Renal cortex interstitium (tissue), 15 donors: ENCODE data around the gene HOXD9. TPM values are rescaled to one million over a fixed set of nuclear protein-coding genes. Genes with fewer than 3 reads are reported as not detected.
A peak's percentile ranks its signal among the peaks of the same experiment; 100 is the strongest.

Experiments used
- DNase-seq, 11 donors: peaks; one replicate each; pipeline ENCODE4 v3.0.0-alpha.2; 2013; ENCODE audit warnings: low read depth in 9 of 11, low spot score in 4 of 11; ENCODE audit errors: extremely low read depth in 1 of 11
- long read RNA-seq, 16 experiments: transcript quantifications; one replicate each; lab custom pipeline, GENCODE V29; 2026
- polyA plus RNA-seq, 3 donors: library from polyadenylated mRNA; unstranded; fragments of 120-200 nt; gene quantifications; one replicate each; pipeline ENCODE4 v1.2.1, GENCODE V29; 2013; ENCODE audit not compliant: insufficient read length in 3 of 3

HOXD9 gene
- 10 to 100 TPM; 74.3 to 99.6 (median 80.9) TPM for polyA plus RNA-seq
- long read RNA-seq, donor 1, transcript HOXD9-201 (2 exons, 1,870 nt): major isoform, 28 of 28 reads
- long read RNA-seq, donor 1, partial matches to known transcripts: 0 of 28 reads
- long read RNA-seq, donor 1, other reads (novel, unspliced or antisense): 0 of 28 reads
- long read RNA-seq, donor 2, transcript HOXD9-201 (2 exons, 1,870 nt): major isoform, 28 of 28 reads
- long read RNA-seq, donor 2, partial matches to known transcripts: 0 of 28 reads
- long read RNA-seq, donor 2, other reads (novel, unspliced or antisense): 0 of 28 reads
- long read RNA-seq, donor 3, transcript HOXD9-201 (2 exons, 1,870 nt): major isoform, 36 of 36 reads
- long read RNA-seq, donor 3, partial matches to known transcripts: 0 of 36 reads
- long read RNA-seq, donor 3, other reads (novel, unspliced or antisense): 0 of 36 reads
- long read RNA-seq, donor 4, transcript HOXD9-201 (2 exons, 1,870 nt): major isoform, 34 of 34 reads
- long read RNA-seq, donor 4, partial matches to known transcripts: 0 of 34 reads
- long read RNA-seq, donor 4, other reads (novel, unspliced or antisense): 0 of 34 reads
- long read RNA-seq, donor 5: 0 reads
- long read RNA-seq, donor 6, transcript HOXD9-201 (2 exons, 1,870 nt): major isoform, 50 of 50 reads
- long read RNA-seq, donor 6, partial matches to known transcripts: 0 of 50 reads
- long read RNA-seq, donor 6, other reads (novel, unspliced or antisense): 0 of 50 reads
- long read RNA-seq, donor 7, transcript HOXD9-201 (2 exons, 1,870 nt): major isoform, 20 of 20 reads
- long read RNA-seq, donor 7, partial matches to known transcripts: 0 of 20 reads
- long read RNA-seq, donor 7, other reads (novel, unspliced or antisense): 0 of 20 reads
- long read RNA-seq, donor 8, transcript HOXD9-201 (2 exons, 1,870 nt): major isoform, 71 of 71 reads
- long read RNA-seq, donor 8, partial matches to known transcripts: 0 of 71 reads
- long read RNA-seq, donor 8, other reads (novel, unspliced or antisense): 0 of 71 reads
- long read RNA-seq, donor 9, transcript HOXD9-201 (2 exons, 1,870 nt): major isoform, 17 of 17 reads
- long read RNA-seq, donor 9, partial matches to known transcripts: 0 of 17 reads
- long read RNA-seq, donor 9, other reads (novel, unspliced or antisense): 0 of 17 reads
- long read RNA-seq, donor 10, transcript HOXD9-201 (2 exons, 1,870 nt): major isoform, 18 of 86 reads
- long read RNA-seq, donor 10, partial matches to known transcripts: 68 of 86 reads
- long read RNA-seq, donor 10, other reads (novel, unspliced or antisense): 0 of 86 reads
- long read RNA-seq, donor 11, transcript HOXD9-201 (2 exons, 1,870 nt): major isoform, 35 of 35 reads
- long read RNA-seq, donor 11, partial matches to known transcripts: 0 of 35 reads
- long read RNA-seq, donor 11, other reads (novel, unspliced or antisense): 0 of 35 reads
- long read RNA-seq, donor 12, transcript HOXD9-201 (2 exons, 1,870 nt): major isoform, 21 of 21 reads
- long read RNA-seq, donor 12, partial matches to known transcripts: 0 of 21 reads
- long read RNA-seq, donor 12, other reads (novel, unspliced or antisense): 0 of 21 reads
- long read RNA-seq, donor 13, transcript HOXD9-201 (2 exons, 1,870 nt): major isoform, 70 of 132 reads
- long read RNA-seq, donor 13, partial matches to known transcripts: 12 of 132 reads
- long read RNA-seq, donor 13, other reads (novel, unspliced or antisense): 50 of 132 reads
- long read RNA-seq, donor 14, transcript HOXD9-201 (2 exons, 1,870 nt): major isoform, 14 of 14 reads
- long read RNA-seq, donor 14, partial matches to known transcripts: 0 of 14 reads
- long read RNA-seq, donor 14, other reads (novel, unspliced or antisense): 0 of 14 reads
- long read RNA-seq, donor 15, transcript HOXD9-201 (2 exons, 1,870 nt): major isoform, 12 of 12 reads
- long read RNA-seq, donor 15, partial matches to known transcripts: 0 of 12 reads
- long read RNA-seq, donor 15, other reads (novel, unspliced or antisense): 0 of 12 reads
- long read RNA-seq, donor 16, transcript HOXD9-201 (2 exons, 1,870 nt): major isoform, 65 of 65 reads
- long read RNA-seq, donor 16, partial matches to known transcripts: 0 of 65 reads
- long read RNA-seq, donor 16, other reads (novel, unspliced or antisense): 0 of 65 reads

DNA sequence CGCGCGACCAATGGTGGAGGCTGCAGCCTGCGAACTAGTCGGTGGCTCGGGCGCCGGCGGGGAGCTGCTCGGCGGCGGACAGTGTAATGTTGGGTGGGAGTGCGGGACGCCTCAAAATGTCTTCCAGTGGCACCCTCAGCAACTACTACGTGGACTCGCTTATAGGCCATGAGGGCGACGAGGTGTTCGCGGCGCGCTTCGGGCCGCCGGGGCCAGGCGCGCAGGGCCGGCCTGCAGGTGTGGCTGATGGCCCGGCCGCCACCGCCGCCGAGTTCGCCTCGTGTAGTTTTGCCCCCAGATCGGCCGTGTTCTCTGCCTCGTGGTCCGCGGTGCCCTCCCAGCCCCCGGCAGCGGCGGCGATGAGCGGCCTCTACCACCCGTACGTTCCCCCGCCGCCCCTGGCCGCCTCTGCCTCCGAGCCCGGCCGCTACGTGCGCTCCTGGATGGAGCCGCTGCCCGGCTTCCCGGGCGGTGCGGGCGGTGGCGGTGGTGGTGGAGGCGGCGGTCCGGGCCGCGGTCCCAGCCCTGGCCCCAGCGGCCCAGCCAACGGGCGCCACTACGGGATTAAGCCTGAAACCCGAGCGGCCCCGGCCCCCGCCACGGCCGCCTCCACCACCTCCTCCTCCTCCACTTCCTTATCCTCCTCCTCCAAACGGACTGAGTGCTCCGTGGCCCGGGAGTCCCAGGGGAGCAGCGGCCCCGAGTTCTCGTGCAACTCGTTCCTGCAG, at the start of gene HOXD9:
Gene HOXD9 (plus strand): TSS at position 37 of the 728 bp plus-strand sequence. CDS start 50 bp downstream, at position 87.
- DNase-seq: no peak

- DNase-seq: no peak
These were observed 49.3 kb upstream of the HOXD9 start for GRCh38 chr2:176072951-176073904.

- no peak for DNase-seq
These were observed 47.5 kb upstream of the HOXD9 start for GRCh38 chr2:176074919-176075425.

DNA sequence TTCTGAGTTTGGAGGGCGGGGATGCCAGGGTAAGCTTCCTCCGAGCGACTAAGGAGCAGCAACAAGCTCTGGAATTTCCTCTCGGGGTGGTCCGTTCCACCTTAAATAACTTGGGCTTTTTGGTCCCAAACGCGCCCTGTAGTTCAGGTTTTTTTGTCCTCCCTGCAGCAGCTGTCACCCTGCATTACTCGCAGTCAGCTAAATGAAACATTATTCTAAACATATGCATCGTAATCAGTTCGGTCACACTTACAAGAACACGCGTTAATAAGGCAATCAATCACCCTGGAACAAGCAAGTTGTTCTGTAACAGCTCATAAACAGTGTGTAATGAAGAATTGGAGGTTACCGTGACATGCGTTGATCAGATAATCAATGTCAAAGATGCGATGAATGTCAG, 47.0 kb upstream of the HOXD9 start:
- peak in 1 of 11 donors; percentile 38 for DNase-seq

DNA sequence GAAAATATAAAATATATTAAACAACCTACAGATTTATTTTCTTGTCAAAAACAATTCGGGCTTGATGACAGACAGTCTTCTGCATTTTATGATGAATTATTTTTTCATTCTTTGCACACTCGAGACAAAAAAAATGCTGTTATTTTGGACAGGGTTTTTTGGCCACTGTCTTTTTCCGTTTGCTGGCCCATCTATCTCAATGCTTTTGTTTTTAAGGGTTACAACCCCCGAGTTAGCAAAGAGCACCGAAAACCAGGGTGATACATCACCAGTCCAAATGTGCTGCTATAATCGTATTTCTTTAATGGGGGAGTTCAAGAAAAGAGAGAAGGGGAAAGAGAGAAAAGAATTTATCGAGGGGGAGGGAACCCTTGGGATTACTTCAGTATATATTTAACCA, 46.5 kb upstream of the HOXD9 start:
- no peak for DNase-seq

- DNase-seq: no peak
These were observed 45.7 kb upstream of the HOXD9 start for GRCh38 chr2:176076796-176077195.

GRCh38 chr2:176078541-176079284, 43.8 kb upstream of the HOXD9 start:
- DNase-seq: no peak

DNA sequence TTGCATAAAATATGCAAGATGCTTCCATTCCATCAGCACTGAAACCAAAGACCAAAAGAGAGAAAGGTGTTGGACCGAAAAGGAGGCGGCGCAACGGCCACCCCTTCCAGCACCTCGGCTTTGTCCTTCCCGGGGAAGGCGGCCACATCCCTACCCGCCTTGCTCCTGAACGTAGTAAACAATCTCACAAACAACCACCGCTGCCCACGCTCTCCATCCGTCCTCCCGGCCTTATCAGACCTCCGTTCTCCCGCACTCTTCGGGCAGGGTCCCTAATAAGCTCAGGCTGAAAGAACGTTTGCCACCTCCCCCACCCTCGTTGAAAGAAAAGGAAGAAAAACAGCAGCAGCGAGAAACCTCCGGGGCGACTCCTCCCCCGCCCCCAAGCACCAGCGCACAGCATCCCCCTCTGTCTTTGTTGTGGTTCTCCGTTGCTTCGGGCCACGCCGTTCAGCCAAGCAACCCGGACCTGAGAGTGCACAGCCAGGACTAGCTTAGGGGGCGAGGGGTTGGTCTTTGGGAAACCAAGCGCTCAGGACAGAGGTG, 43.2 kb upstream of the HOXD9 start:
- no peak for DNase-seq

GRCh38 chr2:176079831-176080539, 42.5 kb upstream of the HOXD9 start:
- DNase-seq: no peak

DNA sequence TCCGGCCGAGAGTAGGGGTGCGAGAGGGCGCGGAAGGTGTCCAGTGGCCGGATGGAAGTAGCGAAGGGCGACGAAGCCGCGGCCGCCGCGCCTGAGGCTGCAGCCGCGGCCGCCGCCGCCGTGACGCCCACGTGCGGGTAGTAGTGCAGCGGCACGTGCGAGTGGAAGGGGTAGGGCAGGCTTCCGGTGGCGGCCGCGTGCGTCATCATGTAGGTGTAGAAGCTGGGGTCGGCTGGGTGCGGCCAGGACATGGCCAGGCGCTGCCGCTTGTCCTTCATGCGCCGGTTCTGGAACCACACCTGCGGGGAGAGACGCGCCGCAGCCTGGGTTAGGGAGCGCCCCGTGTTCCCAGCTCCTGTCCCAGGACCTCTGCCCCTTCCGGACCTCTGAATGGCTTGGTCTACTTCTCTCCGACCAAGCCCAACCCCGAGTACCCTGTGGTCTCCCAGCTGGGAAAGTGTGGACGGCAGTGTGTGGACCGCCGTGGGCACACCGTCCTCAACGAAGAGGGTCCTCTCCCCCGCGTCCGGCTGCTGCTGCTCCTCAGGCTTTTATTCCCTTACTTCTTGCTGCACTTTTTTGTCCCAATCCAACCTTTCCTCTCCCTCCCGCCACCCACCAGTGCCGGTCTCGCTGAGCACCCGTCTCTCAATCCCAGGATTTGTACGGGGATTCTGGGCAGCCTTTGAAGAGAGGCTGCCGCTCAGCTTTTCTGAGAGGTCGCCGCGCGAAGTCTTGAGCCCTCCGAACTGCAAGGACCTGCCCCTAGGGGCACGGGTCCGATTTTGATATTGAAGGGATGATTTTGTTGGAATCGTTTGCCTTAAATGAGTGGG, 41.8 kb upstream of the HOXD9 start:
- no peak for DNase-seq

DNA sequence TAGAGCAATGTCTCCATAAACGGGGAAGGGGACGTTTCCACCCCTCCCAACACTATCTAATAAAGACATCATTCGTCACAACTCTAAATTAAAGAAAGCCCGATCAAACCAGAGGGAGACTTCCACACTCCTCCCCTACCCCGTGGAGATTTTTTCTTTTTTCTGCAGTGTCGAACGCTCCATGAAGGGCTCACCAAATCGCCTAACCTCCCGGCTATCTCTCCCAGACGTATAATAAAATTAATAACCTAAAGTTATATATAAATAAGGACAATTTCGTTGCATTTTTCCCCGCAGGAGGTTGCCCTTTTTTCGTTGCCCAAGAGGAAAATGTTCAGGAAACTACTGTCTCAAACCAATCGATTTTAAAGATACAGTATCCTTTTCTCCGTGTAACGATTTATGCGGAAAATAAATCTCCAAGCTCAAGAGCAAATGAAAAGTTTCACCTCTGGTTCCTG, 41.1 kb upstream of the HOXD9 start:
- DNase-seq: peak in 1 of 11 donors; percentile 53

DNA sequence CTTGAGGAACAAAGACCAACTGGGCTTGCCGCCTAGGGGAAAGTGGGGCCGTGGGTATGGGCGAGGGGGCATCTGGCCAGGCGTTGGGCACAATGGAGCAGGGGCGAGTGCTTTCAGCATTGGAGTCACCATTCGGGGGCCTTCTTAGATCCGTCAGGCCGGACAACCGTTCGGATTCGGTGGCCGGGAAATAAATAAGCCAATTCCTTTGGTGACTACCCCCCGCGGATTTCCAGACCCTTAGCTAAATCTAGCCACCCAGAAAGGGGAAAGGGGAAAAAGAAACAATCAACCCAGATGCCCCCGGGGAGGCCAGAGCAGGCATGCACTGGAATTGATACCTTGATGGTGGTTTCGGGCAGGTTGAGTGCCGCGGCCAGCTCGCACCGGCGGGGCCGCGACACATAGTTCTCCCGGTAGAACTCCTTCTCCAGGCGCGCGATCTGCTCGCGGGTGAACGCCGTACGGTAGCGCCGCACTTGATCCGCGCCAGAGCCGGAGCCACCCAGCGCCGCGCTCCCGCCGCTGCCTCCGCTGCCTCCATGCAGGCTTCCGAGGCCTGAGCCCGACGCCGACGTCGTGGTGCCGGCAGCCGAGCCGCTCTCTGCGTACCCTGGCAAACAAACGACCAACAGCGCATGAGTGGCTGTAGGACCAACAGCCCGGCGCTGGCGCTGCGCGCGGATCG, 40.5 kb upstream of the HOXD9 start:
- peak in 1 of 11 donors; percentile 44 for DNase-seq

- DNase-seq: no peak
These were observed 40.0 kb upstream of the HOXD9 start for GRCh38 chr2:176082525-176082823.
